Fibroblast of mammary gland (primary cell): ENCODE data around the gene MDM1.

ENCODE experiments used
- DNase-seq: peaks from one replicate; pipeline ENCODE4 v3.0.0-alpha.2; 2010; ENCODE audit warnings: low read depth
- H3K4me3 ChIP-seq: 2 replicates; pipeline ENCODE4 v1.5.1; 2011; ENCODE audit warnings: low read depth, mild to moderate bottlenecking, low read length, moderate library complexity; ENCODE audit not compliant: control insufficient read depth
- TF ChIP-seq, protein P1 (sequence below): conservative IDR thresholded peaks from 2 replicates; pipeline ENCODE4 v1.5.1; 2011; ENCODE audit warnings: low read depth, low read length, inconsistent platforms; ENCODE audit not compliant: control insufficient read depth, insufficient read depth

The MDM1 gene

DNA sequence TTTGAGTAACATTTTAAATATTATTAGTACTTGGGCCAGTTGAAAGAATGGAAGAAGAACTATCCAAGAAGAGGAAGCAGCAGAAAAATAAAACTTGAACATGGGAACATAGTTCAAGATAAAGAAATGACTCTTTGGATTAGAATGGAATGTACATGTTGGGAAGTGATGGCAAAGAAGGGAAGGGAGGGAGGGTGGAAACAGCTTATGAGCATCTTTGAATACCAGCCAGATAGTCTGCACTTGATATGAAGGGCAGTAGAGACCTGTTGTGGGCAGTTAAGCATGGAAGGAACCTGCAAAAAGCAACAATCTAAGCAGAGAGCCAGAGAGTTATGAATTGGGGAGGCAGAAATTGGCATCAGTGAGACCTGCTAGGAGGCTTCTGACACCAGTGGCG, 68.8 kb downstream of the MDM1 start:
- TF ChIP-seq, protein P1, sequence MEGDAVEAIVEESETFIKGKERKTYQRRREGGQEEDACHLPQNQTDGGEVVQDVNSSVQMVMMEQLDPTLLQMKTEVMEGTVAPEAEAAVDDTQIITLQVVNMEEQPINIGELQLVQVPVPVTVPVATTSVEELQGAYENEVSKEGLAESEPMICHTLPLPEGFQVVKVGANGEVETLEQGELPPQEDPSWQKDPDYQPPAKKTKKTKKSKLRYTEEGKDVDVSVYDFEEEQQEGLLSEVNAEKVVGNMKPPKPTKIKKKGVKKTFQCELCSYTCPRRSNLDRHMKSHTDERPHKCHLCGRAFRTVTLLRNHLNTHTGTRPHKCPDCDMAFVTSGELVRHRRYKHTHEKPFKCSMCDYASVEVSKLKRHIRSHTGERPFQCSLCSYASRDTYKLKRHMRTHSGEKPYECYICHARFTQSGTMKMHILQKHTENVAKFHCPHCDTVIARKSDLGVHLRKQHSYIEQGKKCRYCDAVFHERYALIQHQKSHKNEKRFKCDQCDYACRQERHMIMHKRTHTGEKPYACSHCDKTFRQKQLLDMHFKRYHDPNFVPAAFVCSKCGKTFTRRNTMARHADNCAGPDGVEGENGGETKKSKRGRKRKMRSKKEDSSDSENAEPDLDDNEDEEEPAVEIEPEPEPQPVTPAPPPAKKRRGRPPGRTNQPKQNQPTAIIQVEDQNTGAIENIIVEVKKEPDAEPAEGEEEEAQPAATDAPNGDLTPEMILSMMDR = no peak
- DNase-seq = no peak

DNA sequence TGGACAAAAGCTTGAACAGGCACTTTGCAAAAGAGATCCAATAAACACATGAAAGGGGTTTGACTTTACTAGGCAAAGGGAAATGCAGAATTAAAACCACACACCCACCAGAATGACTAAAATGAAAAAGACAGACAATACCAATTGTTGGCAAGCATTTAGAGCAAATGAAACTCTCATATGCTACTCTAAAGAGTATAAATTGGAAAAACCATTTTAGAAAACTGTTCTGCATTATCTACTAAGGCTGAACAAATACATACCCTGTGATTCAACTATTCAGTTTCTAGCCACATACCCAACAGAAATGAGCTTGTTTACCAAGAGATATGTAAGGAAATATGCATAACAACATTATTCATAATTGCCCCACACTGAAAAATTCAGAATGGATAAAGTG, 70.3 kb downstream of the MDM1 start:
- H3K4me3 ChIP-seq = no peak overlapping the region
- DNase-seq = no peak
- TF ChIP-seq, protein P1 = no peak

More for the DNA sequence above, 68.8 kb downstream of the MDM1 start:
- H3K4me3 ChIP-seq = no peak overlapping the region

DNA sequence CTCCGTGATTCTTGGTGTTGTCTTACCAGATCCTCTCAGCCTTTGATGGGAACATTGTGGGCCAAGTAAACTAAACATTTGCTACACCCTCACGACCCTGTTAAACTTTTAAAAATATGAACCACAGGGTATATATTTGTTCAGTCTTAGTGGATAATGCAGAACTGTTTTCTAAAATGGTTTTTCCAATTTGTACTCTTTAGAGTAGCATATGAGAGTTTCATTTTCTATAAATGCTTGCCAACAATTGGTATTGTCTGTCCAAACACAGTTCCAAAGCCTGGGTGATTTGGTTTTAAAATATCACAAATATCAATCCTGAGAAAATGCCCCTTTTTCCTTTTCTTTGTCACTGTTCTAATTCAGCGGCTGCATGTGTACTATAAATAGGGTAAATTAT, 72.0 kb downstream of the MDM1 start:
- TF ChIP-seq, protein P1 = no peak
- DNase-seq = no peak
- H3K4me3 ChIP-seq = no peak overlapping the region

DNA sequence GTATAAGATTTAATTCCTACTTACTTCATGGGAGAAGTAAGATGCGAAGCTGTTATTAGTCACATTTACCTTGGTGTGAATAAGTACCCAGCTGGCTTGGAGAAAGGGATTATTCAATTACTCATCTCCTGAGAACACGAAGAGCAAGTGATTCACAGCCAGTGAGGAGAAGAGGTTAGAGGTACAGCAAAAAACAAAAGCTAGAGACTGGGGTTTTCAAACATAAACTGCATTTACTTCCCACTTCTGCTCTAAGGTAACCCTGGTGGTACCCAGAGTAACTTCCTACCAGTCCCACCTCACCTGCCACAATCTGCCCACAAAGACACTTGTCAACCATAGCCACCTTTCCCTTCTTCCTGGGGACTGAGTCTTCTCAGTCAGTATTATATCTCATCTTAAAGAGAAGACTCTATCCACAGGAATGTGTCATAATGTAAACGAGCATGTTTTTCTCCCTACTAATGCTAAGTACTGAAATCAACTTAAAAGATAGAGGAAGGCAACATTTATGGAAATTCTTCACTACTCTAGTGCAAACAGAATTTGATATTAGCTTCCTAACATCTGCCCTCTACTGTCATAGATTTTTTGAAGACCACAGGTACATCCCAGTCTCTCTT, 72.7 kb downstream of the MDM1 start:
- TF ChIP-seq, protein P1 = no peak
- DNase-seq = peak; percentile 91
- H3K4me3 ChIP-seq = no peak overlapping the region

DNA sequence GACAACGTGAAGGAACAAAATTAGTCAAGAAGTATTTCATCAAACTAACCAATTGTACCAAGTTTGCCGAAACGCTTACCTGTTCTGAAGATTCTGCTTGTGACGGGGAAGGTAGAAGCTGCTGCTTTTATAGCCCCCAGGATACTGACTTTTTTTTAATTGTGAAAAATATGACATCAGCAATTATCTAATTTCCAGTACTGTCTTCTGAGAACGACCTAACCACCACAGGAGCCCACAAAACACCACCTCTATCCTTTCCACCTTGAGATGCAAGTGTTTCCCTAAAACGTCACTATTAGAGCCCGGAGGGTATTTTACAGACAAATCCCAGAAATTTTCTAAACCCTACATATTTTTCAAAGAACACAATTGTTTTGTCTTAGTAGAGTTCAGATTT, 78.7 kb downstream of the MDM1 start, which contains the start of gene IL22:
Gene IL22, minus strand, starts transcription at position 101 of the 400 bp plus-strand sequence. CDS start 156 bp downstream, outside the sequence.
- H3K4me3 ChIP-seq = no peak within 1 kb of the TSS
- no peak for DNase-seq
- TF ChIP-seq, protein P1 = no peak

DNA sequence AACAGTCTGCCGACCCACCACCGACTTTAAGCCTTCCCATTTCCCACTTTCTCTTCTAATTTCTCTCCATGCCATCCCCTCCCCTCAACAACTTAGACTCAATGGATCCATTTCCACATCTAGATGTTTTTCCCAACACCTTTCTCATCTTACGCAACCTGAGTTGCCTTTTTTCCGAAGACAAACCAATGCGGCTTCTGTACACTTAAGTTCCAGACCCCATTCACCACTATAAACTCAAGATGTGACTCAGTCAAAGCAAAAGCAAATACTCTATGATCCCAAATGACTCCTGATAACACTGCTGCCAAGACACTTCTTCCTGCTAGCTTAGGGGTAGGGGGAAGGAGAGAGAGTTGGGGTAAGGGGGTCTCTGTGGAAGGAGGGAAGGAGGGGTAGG, 80.1 kb downstream of the MDM1 start:
- no peak overlapping the region for H3K4me3 ChIP-seq
- TF ChIP-seq, protein P1 = no peak
- no peak for DNase-seq
